SK-N-MC (cell line): ENCODE measurements around the gene C4orf50.

Experiments used
- EZH2 ChIP-seq: fragments of 200-600 bp; sonication (generic); IDR thresholded peaks from one replicate; pipeline ENCODE4 v1.6.1; 2017; ENCODE audit warnings: antibody characterized with exemption
- POLR2AphosphoS5 ChIP-seq: IDR thresholded peaks from 2 replicates; pipeline ENCODE4 v1.6.1; 2012; ENCODE audit warnings: mild to moderate bottlenecking, low read depth, low read length, borderline replicate concordance

DNA sequence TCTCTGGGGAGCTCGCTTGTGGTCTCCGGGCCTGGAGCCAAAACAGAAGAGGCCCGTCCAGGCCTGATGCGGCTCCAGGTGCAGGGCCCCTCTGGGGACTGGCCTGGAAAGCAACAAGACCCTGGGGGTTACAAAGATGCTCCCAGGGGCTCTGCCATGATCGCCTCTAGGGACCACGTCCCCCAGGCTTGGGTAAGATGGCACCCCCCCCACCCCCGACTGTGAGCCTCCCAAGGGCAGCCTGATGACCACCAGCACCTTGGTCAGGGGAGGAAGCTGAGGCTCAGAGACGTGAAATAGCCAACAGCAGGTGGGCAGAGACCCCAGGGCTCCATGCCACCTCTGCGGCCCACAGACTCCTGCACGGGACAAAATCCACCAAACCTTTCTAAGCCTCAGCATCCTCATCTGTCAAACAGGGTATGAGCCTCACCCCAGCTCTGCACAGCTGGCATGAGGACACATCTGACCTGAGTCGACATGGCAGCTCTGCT is 25.4 kb downstream of the C4orf50 start:
- TF ChIP-seq EZH2 (no peak), POLR2AphosphoS5 (no peak)
